ENCODE results near the gene MYADM. TPM values are rescaled to one million over a fixed set of nuclear protein-coding genes. Genes with fewer than 3 reads are reported as not detected.

MYADM gene
- total RNA-seq, 1 experiment from 2014 or later: 34.1 TPM

DNA sequence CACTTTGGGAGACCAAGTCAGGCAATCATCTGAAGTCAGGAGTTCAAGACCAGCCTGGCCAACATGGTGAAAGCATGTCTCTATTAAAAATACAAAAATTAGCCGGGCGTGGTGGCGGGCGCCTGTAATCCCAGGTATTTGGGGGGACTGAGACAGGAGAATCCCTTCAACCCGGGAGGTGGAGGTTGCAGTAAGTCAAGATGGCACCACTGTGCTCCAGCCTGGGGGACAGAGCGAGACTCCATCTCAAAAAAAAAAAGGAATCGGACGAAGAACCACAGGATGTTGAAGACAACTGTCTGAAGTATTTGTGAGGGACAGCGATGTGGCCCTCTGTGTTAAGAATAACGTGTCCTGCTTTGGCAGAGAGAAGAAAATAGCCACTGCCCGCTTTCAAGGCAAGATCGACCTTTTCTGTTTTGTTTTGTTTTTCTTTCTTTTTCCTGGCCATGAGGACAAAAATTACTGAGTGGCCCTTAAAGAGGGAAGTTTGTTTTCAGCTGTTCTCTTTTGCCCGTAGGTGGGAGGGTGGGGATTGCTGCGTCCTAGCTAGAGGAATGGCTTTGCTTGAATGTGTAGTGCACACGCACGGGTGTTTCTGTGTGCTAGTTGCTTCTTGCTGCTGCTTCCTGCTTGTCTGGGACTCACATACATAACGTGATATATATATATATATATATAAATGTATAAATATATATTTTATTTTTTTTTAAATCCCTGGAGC, 8.1 kb downstream of the MYADM start:
- Histone ChIP-seq H3K36me3 (peaks cover 8% of the 10 kb centered on the region; the same call in 1 of the 2 replicates), H3K4me1 (peaks cover 3% of the 10 kb centered on the region; the same call in 1 of the 2 replicates), H3K9me3 (replicated peaks) (no peaks in the 10 kb centered on the region), H3K4me3 (no peak overlapping the region), H3K27me3 (no peaks in the 10 kb centered on the region), H3K27ac (no peak overlapping the region)
- no peak for DNase-seq

DNA sequence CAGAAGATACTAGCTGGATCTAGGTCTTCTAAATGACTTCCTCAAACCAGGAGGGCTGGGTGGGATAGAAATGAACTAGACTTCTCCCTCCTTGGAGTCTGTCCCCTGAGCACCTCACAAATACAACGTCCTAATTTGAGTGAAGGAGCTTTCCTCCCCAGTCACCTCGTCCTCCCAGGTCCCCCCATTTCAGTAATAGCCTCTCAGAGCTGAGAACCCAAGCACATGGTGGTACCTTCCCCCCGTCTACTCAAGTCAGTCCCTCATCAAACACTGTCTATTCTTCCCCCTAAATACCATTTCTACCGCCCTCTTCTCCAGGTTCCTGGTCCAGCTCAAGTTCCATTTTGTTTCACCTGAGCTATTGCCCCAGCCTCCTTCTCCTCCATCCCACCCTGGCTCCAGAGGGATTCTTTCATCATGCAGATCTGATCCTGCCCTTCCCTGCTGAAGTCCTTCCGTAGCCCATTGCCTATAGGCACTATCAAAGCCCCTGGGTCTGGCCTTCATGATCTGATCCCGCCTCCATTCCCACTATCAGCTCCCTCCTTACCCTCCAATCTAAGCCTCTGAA, 9.1 kb downstream of the MYADM start:
- H3K36me3 ChIP-seq: peaks cover 8% of the 10 kb centered on the region; the same call in 1 of the 2 replicates
- H3K27me3 ChIP-seq: no peaks in the 10 kb centered on the region
- peaks cover 8% of the 10 kb centered on the region; the same call in 1 of the 2 replicates for H3K4me1 ChIP-seq
- no peak overlapping the region for H3K27ac ChIP-seq
- no peak overlapping the region for H3K4me3 ChIP-seq
- H3K9me3 ChIP-seq (replicated peaks): no peaks in the 10 kb centered on the region
- no peak for DNase-seq

DNA sequence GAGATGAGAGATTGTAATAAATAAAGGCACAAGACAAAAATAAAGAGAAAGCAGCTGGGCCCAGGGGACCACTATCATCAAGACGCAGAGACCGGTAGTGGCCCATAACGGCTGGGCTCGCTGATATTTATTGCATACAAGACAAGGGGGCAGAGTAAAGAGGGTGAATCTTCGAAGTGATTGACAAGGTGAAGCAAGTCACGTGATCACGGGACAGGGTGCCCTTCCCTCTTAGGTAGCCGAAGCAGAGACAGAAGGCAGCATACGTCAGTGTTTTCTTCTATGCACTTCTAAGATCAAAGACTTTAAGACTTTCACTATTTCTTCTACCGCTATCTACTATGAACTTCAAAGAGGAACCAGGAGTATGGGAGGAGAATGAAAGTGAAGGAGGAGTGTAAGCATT, 9.7 kb downstream of the MYADM start:
- H3K27me3 ChIP-seq: no peaks in the 10 kb centered on the region
- peaks cover 8% of the 10 kb centered on the region; the same call in 1 of the 2 replicates for H3K4me1 ChIP-seq
- H3K36me3 ChIP-seq: peaks cover 8% of the 10 kb centered on the region; the same call in 1 of the 2 replicates
- no peaks in the 10 kb centered on the region for H3K9me3 ChIP-seq (replicated peaks)
- DNase-seq: no peak
- H3K4me3 ChIP-seq: no peak overlapping the region
- H3K27ac ChIP-seq: no peak overlapping the region

DNA sequence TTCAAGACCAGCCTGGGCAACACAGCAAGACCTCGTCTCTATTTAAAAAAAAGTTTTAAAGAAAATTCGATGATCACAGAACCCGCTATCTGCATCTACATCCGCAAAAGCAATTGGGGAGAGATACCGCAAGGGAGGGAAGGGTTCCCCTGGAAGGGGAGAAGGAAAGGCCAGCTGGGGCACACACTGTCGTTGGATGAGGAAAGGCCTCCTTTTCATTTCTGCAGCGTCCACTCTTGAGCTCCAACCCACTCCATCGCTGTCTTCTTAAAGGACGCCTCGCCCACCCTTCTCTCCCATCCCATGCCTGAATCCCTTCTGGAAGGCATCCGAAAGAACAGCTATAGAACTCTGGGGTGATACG, 11.1 kb downstream of the MYADM start:
- H3K36me3 ChIP-seq: peaks cover 8% of the 10 kb centered on the region; the same call in 1 of the 2 replicates
- peaks cover 7% of the 10 kb centered on the region for H3K27me3 ChIP-seq
- peak overlapping the region; percentile 60 for H3K4me3 ChIP-seq
- H3K4me1 ChIP-seq: peaks cover 8% of the 10 kb centered on the region; the same call in 1 of the 2 replicates
- no peaks in the 10 kb centered on the region for H3K9me3 ChIP-seq (replicated peaks)
- no peak for DNase-seq
- peak overlapping the region; percentile 23; the same call in 1 of the 2 replicates for H3K27ac ChIP-seq

DNA sequence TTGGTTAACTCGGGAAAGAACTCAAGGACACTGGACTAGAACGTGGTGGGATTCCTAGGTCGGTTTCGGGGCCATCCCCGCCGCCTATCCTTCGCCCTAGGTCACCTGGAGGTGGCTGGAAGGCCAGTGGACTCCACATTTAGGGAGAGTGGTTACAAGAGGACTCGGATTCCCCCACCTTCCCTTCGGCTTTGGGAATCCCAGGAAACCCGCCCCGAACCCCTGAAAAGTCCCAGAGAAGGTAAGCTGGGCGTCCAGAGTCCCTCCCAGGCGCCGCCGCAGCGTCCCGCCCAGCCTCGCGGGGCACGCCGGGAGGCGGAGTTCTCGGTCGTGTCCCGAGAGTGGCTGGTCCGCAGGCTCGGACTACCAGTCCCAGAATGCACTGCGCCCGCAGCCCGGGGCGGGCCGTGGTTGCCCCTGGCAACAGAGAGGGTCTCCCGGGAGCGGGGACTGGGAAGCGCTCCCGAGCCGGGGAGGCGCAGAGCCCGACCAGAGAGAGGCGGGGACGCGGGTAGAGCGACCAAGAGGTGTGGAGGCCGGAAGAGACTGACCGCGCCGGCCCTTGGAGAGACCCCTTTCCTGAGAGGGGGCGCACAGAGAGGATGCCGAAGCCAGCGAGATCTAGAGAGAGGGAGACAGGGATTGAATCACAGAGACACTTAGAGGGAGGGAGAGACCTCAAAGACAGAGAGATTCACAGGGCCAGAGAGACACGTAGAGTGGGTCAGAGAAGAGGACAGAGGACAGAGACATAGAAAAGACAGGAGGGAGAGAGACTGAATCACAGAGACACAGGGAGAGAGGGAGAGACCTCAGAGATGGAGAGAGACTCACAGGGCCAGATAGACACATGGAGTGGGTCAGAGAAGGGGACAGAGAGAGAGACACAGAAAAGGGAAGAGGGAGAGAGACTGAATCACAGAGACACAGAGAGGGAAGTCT, 11.7 kb downstream of the MYADM start:
- peak; percentile 96 to 97 for DNase-seq
- Histone ChIP-seq H3K27me3 (peaks cover 10% of the 10 kb centered on the region), H3K36me3 (peaks cover 3% of the 10 kb centered on the region; the same call in 1 of the 2 replicates), H3K9me3 (replicated peaks) (no peaks in the 10 kb centered on the region), H3K4me3 (peak overlapping the region; percentile 60), H3K4me1 (peaks cover 8% of the 10 kb centered on the region; the same call in 1 of the 2 replicates), H3K27ac (peak overlapping the region; percentile 23; the same call in 1 of the 2 replicates)

DNA sequence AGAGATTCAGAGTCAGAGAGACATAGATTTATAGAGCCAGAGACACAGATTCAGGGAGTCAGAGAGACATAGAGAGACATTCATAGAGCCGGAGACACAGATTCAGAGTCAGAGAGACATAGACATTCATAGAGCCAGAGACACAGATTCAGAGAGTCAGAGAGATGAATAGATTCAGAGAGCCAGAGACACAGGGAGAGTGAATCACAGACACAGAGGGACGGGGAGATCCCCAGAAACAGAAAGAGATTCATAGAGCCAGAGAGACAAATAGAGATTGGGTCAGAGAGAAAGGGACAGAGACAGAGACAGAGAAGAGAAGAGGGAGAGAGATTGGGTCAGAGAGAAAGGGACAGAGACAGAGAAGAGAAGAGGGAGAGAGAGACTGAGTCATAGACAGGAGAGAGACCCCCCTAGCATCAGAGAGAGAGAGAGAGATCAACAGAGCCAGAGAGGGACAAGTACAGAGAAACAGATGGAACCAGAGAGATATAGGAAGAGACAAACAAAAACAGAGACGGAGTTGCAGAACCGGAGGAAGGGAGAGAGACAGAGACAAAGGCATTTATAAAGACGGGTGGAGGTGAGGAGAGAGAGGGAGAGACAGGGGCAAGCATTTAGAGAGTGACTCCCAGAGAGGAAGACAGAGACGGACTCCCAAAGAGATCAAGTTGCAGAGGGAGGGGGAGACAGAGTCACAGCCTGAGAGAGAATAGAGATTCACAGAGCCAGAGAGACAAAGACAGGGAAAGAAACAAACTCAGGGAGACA, 13.2 kb downstream of the MYADM start:
- Histone ChIP-seq H3K27ac (no peak overlapping the region), H3K4me1 (peaks cover 8% of the 10 kb centered on the region; the same call in 1 of the 2 replicates), H3K9me3 (replicated peaks) (no peaks in the 10 kb centered on the region), H3K27me3 (peaks cover 10% of the 10 kb centered on the region), H3K36me3 (0 out of 2 replicates have a peak, but pooled peaks cover under 1% of the 10 kb centered on the region), H3K4me3 (no peak overlapping the region)
- no peak for DNase-seq

DNA sequence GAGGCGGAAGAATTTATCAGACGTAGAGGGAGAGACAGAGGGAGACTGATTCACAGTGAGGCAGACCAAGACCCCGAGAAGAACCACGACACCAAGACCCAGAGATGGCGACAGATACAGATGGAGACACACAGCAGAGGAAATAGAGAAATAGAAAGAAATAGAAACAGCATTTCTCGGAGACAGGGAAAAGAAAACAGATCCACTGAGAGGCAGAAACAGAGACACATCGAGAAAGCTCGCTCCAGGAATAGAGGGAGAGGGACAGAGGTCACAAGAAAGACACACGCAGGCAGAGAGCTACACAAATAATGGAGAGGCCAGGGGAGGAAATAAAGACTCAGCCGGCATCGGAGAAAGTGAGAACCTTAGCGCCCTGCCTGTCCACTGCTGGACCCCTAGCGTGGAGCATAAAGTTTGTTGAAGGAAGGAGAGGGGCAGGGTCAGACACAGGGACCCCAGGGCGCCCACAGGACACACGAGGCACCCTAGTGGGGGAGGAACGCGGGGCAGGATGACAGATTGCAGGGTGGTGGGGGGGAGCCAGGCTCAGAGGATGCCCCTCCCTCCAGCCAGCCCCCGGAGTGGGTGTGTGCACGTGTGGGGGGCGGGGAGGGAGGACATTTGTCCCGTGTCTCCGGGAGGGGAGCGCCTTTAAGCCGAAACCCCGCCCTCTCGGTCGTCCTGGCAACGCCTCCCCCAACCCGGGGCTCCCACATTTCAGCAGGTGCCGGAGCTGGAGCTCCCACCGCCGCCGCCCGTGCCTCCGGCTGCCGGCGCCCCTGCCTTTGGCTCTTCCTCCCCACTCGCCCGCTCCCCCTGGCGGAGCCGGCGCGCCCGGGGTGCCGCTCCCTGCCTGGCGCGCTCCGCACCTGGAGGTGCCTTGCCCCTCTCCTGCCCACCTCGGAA, 14.1 kb downstream of the MYADM start, which contains the start of gene PRKCG:
PRKCG (plus strand) TSS at position 716 of the 909 bp plus-strand sequence. CDS start 298 bp downstream, outside the sequence.
- Histone ChIP-seq H3K36me3 (no peaks in the 10 kb centered on the region), H3K4me1 (peaks cover 8% of the 10 kb centered on the region; the same call in 1 of the 2 replicates), H3K27me3 (peaks cover 10% of the 10 kb centered on the region)

DNA sequence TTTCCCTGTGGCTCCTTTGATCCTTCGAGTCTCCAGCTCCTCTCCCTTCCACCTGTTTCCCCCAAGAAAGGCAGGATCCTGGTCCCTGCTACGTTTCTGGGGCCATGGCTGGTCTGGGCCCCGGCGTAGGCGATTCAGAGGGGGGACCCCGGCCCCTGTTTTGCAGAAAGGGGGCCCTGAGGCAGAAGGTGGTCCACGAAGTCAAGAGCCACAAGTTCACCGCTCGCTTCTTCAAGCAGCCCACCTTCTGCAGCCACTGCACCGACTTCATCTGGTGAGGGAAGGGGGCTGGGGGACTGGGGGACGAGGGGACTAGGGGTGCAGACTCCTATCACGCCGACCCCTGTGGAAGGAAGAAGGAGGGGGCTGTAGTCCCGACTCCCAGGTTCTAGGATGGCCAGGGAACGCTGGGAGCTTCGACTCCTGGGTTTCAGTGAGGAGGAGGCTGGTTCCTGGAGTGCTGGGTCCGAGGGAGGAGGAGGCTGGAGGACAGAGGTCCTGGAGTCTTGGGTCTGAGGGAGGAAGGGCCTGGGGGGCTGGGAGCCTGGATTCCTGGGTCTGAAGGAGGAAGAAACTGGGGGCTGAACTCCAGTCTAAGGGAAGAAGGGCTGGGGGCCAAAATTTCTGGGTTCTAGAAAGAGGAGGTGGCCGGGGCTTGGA, 14.8 kb downstream of the MYADM start:
- Histone ChIP-seq H3K27me3 (peaks cover 10% of the 10 kb centered on the region), H3K4me3 (peak overlapping the region; percentile 17), H3K27ac (no peak overlapping the region), H3K9me3 (replicated peaks) (no peaks in the 10 kb centered on the region), H3K36me3 (no peaks in the 10 kb centered on the region), H3K4me1 (peaks cover 8% of the 10 kb centered on the region; the same call in 1 of the 2 replicates)
- no peak for DNase-seq

More for the DNA sequence above, 14.1 kb downstream of the MYADM start, which contains the start of gene PRKCG:
- no peak within 1 kb of the TSS for H3K27ac ChIP-seq
- peak; percentile 76 to 78 for DNase-seq
- H3K9me3 ChIP-seq (replicated peaks): no peaks in the 10 kb centered on the region
- H3K4me3 ChIP-seq: peak within 1 kb of the TSS; percentile 17

DNA sequence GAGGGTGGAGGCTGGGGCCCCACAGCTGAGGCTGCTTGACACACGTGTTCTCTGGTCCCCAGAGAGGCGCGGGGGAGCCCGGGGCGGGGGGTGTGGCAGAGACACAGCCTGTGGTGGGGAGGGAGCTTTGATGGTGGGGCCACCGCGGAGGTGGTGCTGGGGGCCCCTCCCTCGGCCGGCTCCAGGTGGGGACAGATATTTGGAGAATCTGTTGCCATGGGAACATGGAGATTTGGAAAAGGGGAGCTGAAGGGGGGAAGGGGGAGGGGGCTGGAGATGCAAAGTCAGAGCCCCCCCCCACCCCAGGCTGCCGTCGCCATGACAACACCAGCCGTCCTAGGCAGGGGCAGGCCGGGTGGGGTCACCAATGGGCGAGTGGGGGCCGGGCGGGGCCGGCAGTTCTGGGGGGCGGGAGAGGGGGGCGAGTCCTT, 15.6 kb downstream of the MYADM start:
- Histone ChIP-seq H3K4me3 (no peak overlapping the region), H3K27ac (no peak overlapping the region), H3K9me3 (replicated peaks) (no peaks in the 10 kb centered on the region), H3K36me3 (no peaks in the 10 kb centered on the region), H3K4me1 (peaks cover 8% of the 10 kb centered on the region; the same call in 1 of the 2 replicates), H3K27me3 (peaks cover 10% of the 10 kb centered on the region)
- no peak for DNase-seq

DNA sequence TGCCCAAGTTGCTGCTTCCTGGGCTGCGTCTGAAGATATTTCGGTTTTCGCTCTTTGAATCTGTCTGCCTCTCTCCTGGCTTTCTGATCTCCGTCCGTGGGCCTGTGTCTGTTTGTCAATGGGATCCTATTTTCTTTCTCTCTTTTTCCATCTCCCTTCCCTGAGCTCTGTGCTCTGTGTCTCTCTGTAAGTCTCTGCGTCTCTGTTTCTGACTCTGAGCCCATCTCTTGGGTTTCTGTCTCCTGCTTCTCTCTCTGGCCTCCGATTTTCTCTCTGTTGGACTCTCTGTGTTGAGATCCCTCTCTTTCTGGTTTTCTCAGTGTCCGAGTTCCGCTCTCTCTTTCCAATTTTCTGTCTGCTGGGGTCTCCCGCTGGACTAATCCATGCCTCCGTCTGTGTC, 16.1 kb downstream of the MYADM start:
- H3K9me3 ChIP-seq (replicated peaks): no peaks in the 10 kb centered on the region
- no peak overlapping the region for H3K4me3 ChIP-seq
- H3K27me3 ChIP-seq: peaks cover 10% of the 10 kb centered on the region
- H3K36me3 ChIP-seq: no peaks in the 10 kb centered on the region
- DNase-seq: no peak
- no peak overlapping the region for H3K27ac ChIP-seq
- peaks cover 8% of the 10 kb centered on the region; the same call in 1 of the 2 replicates for H3K4me1 ChIP-seq

DNA sequence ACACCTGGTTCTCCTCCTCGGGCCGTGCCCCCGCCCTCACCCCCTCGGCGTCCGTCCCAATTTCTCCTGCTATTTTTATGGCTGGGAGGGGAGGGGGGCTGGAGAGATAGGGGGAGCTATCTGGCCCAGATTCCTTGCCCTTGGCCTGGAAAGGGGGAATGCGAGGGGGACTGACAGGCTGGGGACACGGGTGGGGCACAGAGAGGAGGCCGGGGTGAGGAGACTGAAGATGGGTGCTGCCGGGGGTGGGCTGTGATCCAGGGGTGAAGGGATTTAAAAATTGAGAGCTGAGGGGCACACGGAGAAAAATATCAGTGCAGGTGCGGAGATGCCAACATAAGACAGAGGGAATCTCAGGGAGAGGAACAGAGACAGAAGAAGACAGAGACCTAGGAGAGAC, 16.6 kb downstream of the MYADM start:
- no peaks in the 10 kb centered on the region for H3K9me3 ChIP-seq (replicated peaks)
- H3K36me3 ChIP-seq: no peaks in the 10 kb centered on the region
- H3K27ac ChIP-seq: no peak overlapping the region
- H3K27me3 ChIP-seq: peaks cover 10% of the 10 kb centered on the region
- H3K4me3 ChIP-seq: no peak overlapping the region
- DNase-seq: no peak
- H3K4me1 ChIP-seq: peaks cover 8% of the 10 kb centered on the region; the same call in 1 of the 2 replicates

DNA sequence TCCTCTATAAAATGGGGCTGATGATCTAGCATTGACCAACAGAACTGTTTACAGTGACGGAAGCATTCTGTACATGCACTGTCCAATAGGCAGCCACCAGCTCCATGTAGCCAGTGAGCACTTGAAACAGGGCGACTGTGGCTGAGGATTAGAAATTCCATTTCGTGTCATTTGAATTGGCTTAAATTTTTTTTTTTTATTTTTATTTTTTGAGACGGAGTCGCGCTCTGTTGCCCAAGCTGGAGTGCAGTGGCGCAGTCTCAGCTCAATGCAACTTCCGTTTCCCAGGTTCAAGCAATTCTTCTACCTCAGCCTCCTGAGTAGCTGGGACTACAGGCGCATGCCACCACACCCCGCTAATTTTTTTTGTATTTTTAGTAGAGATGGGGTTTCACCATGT, 17.4 kb downstream of the MYADM start:
- DNase-seq: no peak
- Histone ChIP-seq H3K4me3 (no peak overlapping the region), H3K27me3 (peaks cover 10% of the 10 kb centered on the region), H3K4me1 (peaks cover 5% of the 10 kb centered on the region; the same call in 1 of the 2 replicates), H3K27ac (no peak overlapping the region), H3K9me3 (replicated peaks) (no peaks in the 10 kb centered on the region), H3K36me3 (no peaks in the 10 kb centered on the region)
